OCI-LY7 (cell line): ENCODE measurements around the gene MAVS. TPM values are rescaled to one million over a fixed set of nuclear protein-coding genes. Genes with fewer than 3 reads are reported as not detected.

Experiments used
- BruUV-seq: library from RNA; stranded (reverse); fragments of 400-500 nt; replicated peaks from 2 replicates; lab custom pipeline; 2021; lab: Mats Ljungman, UMichigan
- CTCF ChIA-PET: fragments of 300-600 bp; sonication (Branson Sonifier 250); formaldehyde crosslinking; loops from one replicate; lab custom pipeline; 2022; ENCODE audit warnings: antibody characterized with exemption; ENCODE audit not compliant: unreplicated experiment; lab: Charles Lee
- POLR2A ChIA-PET: fragments of 300-600 bp; sonication (Branson Sonifier 250); formaldehyde crosslinking; loops from one replicate; lab custom pipeline; 2022; ENCODE audit warnings: antibody characterized with exemption; lab: Charles Lee
- DNase-seq: peaks from one replicate; pipeline ENCODE4 v3.0.0-alpha.2; 2015; ENCODE audit warnings: low spot score
- H2AFZ ChIP-seq: fragments of 200-600 bp; sonication (generic), shearing (Covaris generic); 2 replicates; pipeline ENCODE4 v1.6.1; 2014; ENCODE audit warnings: mild to moderate bottlenecking, antibody characterized with exemption, low read length, moderate library complexity
- H3K27ac ChIP-seq: fragments of 200-600 bp; sonication (generic); 2 replicates; pipeline ENCODE4 v1.5.1; 2014; ENCODE audit warnings: mixed run types, low read depth, mild to moderate bottlenecking, moderate library complexity, low read length, inconsistent platforms; ENCODE audit not compliant: poor library complexity, severe bottlenecking
- H3K36me3 ChIP-seq: fragments of 200-600 bp; sonication (generic); 2 replicates; pipeline ENCODE4 v1.6.1; 2014; ENCODE audit warnings: mild to moderate bottlenecking, antibody characterized with exemption, low read length, moderate library complexity, mixed read lengths; ENCODE audit not compliant: insufficient read depth
- H3K4me1 ChIP-seq: fragments of 200-600 bp; sonication (generic); 2 replicates; pipeline ENCODE4 v1.5.1; 2014; ENCODE audit warnings: mild to moderate bottlenecking, low read length; ENCODE audit not compliant: insufficient read depth, poor library complexity, severe bottlenecking
- H3K4me2 ChIP-seq: fragments of 200-600 bp; sonication (generic); 2 replicates; pipeline ENCODE4 v1.6.1; 2014; ENCODE audit warnings: mild to moderate bottlenecking, low read length
- H3K4me3 ChIP-seq: fragments of 200-600 bp; sonication (generic); 2 replicates; pipeline ENCODE4 v1.5.1; 2014; ENCODE audit warnings: mild to moderate bottlenecking, low read depth, low read length; ENCODE audit not compliant: poor library complexity, severe bottlenecking
- H3K79me2 ChIP-seq: fragments of 200-600 bp; sonication (generic); 2 replicates; pipeline ENCODE4 v1.6.1; 2016; ENCODE audit warnings: low read depth, mild to moderate bottlenecking, low read length, moderate library complexity, mixed read lengths; ENCODE audit not compliant: insufficient read depth
- H3K9me2 ChIP-seq: fragments of 200-600 bp; sonication (generic); 2 replicates; pipeline ENCODE4 v1.6.1; 2016; ENCODE audit warnings: mild to moderate bottlenecking, low read length, mixed read lengths; ENCODE audit not compliant: insufficient read depth
- H3K9me3 ChIP-seq: fragments of 200-600 bp; sonication (generic); 2 replicates; pipeline ENCODE4 v1.6.1; 2014; ENCODE audit warnings: mild to moderate bottlenecking, mixed run types, low read length, mixed read lengths
- H4K20me1 ChIP-seq: fragments of 200-600 bp; sonication (generic); 2 replicates; pipeline ENCODE4 v1.6.1; 2014; ENCODE audit warnings: mild to moderate bottlenecking, antibody characterized with exemption, low read length, moderate library complexity, mixed read lengths; ENCODE audit not compliant: insufficient read depth
- EZH2phosphoT487 ChIP-seq: fragments of 200-600 bp; sonication (generic); IDR thresholded peaks from 2 replicates; pipeline ENCODE4 v1.6.1; 2018; ENCODE audit warnings: low read depth, borderline replicate concordance, mild to moderate bottlenecking, mixed run types, antibody characterized with exemption, low read length, moderate library complexity, mixed read lengths
- intact Hi-C: fragments of 100-400 bp; cut with micrococcal nuclease; formaldehyde crosslinking; loops from one replicate; pipeline ENCODE4 v1.10.0; 2022; ENCODE audit not compliant: unreplicated experiment
- total RNA-seq, 2 experiments: library from RNA; depleted of rRNA in 1 of 2; stranded (reverse); fragments of >200 nt in 1 of 2; shearing (Covaris generic) in 1 of 2; gene quantifications; 2 replicates each; pipeline ENCODE4 v1.2.3, GENCODE V29; 2014 to 2022
- TF ChIP-seq, protein P1 (sequence below): fragments of 200-600 bp; sonication (generic); conservative IDR thresholded peaks from 2 replicates; pipeline ENCODE4 v1.5.1; 2014; ENCODE audit warnings: mild to moderate bottlenecking, antibody characterized with exemption, low read length, moderate library complexity, mixed read lengths

Gene MAVS
- total RNA-seq, 2 experiments from 2014 or later: 19.8 to 35.5 TPM

DNA sequence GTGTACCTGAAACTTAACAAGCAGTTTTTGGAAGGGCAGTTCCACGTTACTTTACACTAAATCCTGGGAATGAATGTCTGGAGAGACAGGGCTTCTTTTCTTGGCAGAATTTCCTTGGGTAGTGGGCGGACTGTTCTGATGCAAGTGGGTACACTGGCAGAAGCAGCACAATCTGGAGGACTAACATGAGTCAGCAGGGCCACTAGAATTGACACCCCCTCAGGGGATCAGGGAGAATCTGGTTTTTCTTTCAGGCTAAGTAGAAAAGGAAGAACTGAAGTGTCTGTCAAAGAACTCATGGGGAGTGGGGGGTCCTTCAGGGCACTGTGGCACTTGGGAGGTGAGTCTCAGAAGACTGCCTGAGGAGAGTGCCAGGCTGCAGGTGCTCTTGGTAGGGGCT is 77.2 kb downstream of the MAVS start:
- H3K9me3 ChIP-seq: no peaks in the 10 kb centered on the region
- H4K20me1 ChIP-seq: 0 out of 2 replicates have a peak, but pooled peaks cover 5% of the 10 kb centered on the region
- peaks cover 15% of the 10 kb centered on the region for H3K4me1 ChIP-seq
- intact Hi-C loops: no loop called here
- peaks cover 12% of the 10 kb centered on the region; the same call in 1 of the 2 replicates for H3K79me2 ChIP-seq
- POLR2A ChIA-PET: interaction anchor here (1.9 kb wide), 1 partner anchor 31 kb away, joined by 4 read pairs; no protein-coding TSS in a partner anchor
- H3K9me2 ChIP-seq: no peaks in the 10 kb centered on the region
- DNase-seq: no peak
- TF ChIP-seq, protein P1, sequence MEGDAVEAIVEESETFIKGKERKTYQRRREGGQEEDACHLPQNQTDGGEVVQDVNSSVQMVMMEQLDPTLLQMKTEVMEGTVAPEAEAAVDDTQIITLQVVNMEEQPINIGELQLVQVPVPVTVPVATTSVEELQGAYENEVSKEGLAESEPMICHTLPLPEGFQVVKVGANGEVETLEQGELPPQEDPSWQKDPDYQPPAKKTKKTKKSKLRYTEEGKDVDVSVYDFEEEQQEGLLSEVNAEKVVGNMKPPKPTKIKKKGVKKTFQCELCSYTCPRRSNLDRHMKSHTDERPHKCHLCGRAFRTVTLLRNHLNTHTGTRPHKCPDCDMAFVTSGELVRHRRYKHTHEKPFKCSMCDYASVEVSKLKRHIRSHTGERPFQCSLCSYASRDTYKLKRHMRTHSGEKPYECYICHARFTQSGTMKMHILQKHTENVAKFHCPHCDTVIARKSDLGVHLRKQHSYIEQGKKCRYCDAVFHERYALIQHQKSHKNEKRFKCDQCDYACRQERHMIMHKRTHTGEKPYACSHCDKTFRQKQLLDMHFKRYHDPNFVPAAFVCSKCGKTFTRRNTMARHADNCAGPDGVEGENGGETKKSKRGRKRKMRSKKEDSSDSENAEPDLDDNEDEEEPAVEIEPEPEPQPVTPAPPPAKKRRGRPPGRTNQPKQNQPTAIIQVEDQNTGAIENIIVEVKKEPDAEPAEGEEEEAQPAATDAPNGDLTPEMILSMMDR: no peak
- TF ChIP-seq EZH2phosphoT487: no peak
- H3K4me2 ChIP-seq: no peak overlapping the region
- H2AFZ ChIP-seq: no peak overlapping the region
- BruUV-seq: no TSS peak
- no peak overlapping the region for H3K27ac ChIP-seq
- H3K4me3 ChIP-seq: no peak overlapping the region
- H3K36me3 ChIP-seq: peaks cover 74% of the 10 kb centered on the region
- CTCF ChIA-PET: no interaction called here

DNA sequence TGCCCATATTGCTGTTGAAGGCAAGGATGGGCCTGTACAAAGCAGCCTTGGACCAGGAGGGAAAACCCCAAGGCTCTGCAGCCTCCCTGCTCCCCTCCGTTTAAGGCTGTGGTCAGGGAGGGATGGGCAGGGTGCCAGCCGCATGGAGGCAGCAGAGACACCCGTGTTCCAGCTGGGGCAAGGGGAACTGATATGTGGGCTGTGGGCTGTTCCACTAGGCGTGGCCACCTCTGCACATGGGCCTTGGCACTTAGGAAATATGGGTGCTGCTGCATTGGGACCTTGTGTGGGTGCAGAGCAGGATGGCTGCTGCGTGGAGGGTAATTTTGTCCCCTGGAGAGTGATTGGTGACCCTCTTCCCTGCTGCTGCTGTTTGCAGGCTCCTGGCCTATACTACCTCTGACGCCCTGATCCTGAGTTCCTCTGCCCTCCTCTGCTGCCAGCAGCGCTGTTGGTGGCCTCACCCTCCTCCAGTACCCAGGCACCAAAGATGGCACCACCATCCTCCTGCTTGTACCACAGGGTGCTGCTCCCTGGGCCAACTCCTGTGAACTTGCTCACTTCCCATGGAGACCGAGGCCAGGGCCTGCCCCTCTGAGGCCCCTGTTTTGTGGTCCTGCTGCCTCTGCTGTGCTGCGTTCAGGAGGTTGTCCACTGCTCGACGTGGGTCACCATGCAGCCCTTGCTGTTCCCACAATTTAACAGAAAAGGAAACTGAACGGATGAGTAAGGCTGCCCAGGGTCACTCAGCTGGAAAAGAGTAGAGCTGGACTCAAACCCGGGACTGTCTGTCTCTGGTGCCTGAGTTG is 77.9 kb downstream of the MAVS start:
- H3K4me2 ChIP-seq: no peak overlapping the region
- no peak for TF ChIP-seq EZH2phosphoT487
- TF ChIP-seq, protein P1: no peak
- H3K9me3 ChIP-seq: no peaks in the 10 kb centered on the region
- BruUV-seq: no TSS peak
- no peak overlapping the region for H3K27ac ChIP-seq
- no peaks in the 10 kb centered on the region for H3K9me2 ChIP-seq
- ChIA-PET CTCF (no interaction called here), POLR2A (interaction anchor here (1.9 kb wide), 1 partner anchor 31 kb away, joined by 4 read pairs; no protein-coding TSS in a partner anchor)
- 0 out of 2 replicates have a peak, but pooled peaks cover 5% of the 10 kb centered on the region for H4K20me1 ChIP-seq
- intact Hi-C loops: no loop called here
- H3K4me3 ChIP-seq: no peak overlapping the region
- H3K36me3 ChIP-seq: peaks cover 67% of the 10 kb centered on the region
- H3K79me2 ChIP-seq: peaks cover 5% of the 10 kb centered on the region; the same call in 1 of the 2 replicates
- peaks cover 15% of the 10 kb centered on the region for H3K4me1 ChIP-seq
- no peak overlapping the region for H2AFZ ChIP-seq
- DNase-seq: no peak
